HepG2 (cell line): ENCODE results near the gene CD86. TPM values are rescaled to one million over a fixed set of nuclear protein-coding genes. Genes with fewer than 3 reads are reported as not detected.

Source experiments
- ATAC-seq: fragments of 200-7000 bp; cut with Tn5 transposase; 3 replicates; pipeline ENCODE4 v1.9.1; 2020; ENCODE audit warnings: mild to moderate bottlenecking, moderate library complexity
- BruUV-seq: library from RNA; stranded (reverse); fragments of 400-500 nt; replicated peaks from 2 replicates; lab custom pipeline; 2021; lab: Mats Ljungman, UMichigan
- CTCF ChIA-PET: fragments of 300-600 bp; formaldehyde crosslinking; extraction: SDS; loops from one replicate; lab custom pipeline; 2021; ENCODE audit warnings: low total read pairs, inconsistent platforms, low intra/inter-chr PET ratio; lab: Yijun Ruan, JAX
- POLR2A ChIA-PET: fragments of 350-600 bp; sonication (Branson Sonifier 250); formaldehyde crosslinking; loops from one replicate; lab custom pipeline; 2020; ENCODE audit warnings: antibody characterized with exemption, inconsistent platforms; lab: Yijun Ruan, JAX
- DNase-seq: peaks from one replicate; pipeline ENCODE4 v3.0.0-alpha.2; 2015; ENCODE audit warnings: low spot score
- FAIRE-seq: peaks from 3 replicates; lab custom pipeline; 2011; peaks lifted over from hg19 to GRCh38; lab: Jason Lieb, UNC
- H2AFZ ChIP-seq: one replicate; pipeline ENCODE4 v1.6.1; 2011; ENCODE audit warnings: low read length, inconsistent platforms
- H3K27ac ChIP-seq: fragments of 300-600 bp; 3 replicates; pipeline ENCODE4 v1.8.0; 2011; ENCODE audit warnings: mixed run types, mild to moderate bottlenecking, mixed read lengths, low read length, inconsistent platforms; ENCODE audit not compliant: insufficient read depth; ENCODE audit errors: extremely low read length
- H3K27me3 ChIP-seq, 2 experiments: fragments of 200-600 bp in 1 of 2; 2 replicates in 1 of 2; 3 replicates in 1 of 2; pipeline versions ENCODE4 v1.6.0 to v1.8.0; 2011; ENCODE audit warnings: low read length in 2 of 2, mild to moderate bottlenecking in 2 of 2, moderate library complexity in 2 of 2, inconsistent platforms in 1 of 2; ENCODE audit not compliant: insufficient read depth in 2 of 2, control insufficient read depth in 1 of 2
- H3K36me3 ChIP-seq, 2 experiments: fragments of 200-600 bp in 1 of 2; replicated peaks in 1 of 2; 2 replicates in 1 of 2; 3 replicates in 1 of 2; pipeline versions ENCODE4 v1.5.1 to v1.8.0; 2011; ENCODE audit warnings: low read length in 2 of 2, inconsistent platforms in 1 of 2; ENCODE audit not compliant: insufficient read depth in 2 of 2, control insufficient read depth in 1 of 2
- H3K4me1 ChIP-seq: 2 replicates; pipeline ENCODE4 v1.5.1; 2012; ENCODE audit warnings: low read length, inconsistent platforms; ENCODE audit not compliant: insufficient read depth
- H3K4me2 ChIP-seq: 2 replicates; pipeline ENCODE4 v1.6.0; 2011; ENCODE audit warnings: low read depth, low read length, inconsistent platforms
- H3K4me3 ChIP-seq, 3 experiments: fragments of 200-600 bp in 1 of 3; sonication (generic), shearing (Covaris generic) in 1 of 3; replicated peaks in 1 of 3; 2 replicates each; pipeline ENCODE4 v1.5.1; 2011 to 2016; ENCODE audit warnings: low read length in 3 of 3, inconsistent platforms in 2 of 3, low read depth in 2 of 3, mild to moderate bottlenecking in 2 of 3, control low read depth in 1 of 3, mixed read lengths in 1 of 3; ENCODE audit not compliant: insufficient read depth in 1 of 3
- H3K79me2 ChIP-seq: one replicate; pipeline ENCODE4 v1.6.1; 2011; ENCODE audit warnings: low read length, inconsistent platforms; ENCODE audit not compliant: insufficient read depth
- H3K9ac ChIP-seq: 2 replicates; pipeline ENCODE4 v1.6.0; 2011; ENCODE audit warnings: mild to moderate bottlenecking, low read depth, low read length, inconsistent platforms; ENCODE audit not compliant: insufficient read depth
- H3K9me3 ChIP-seq: 2 replicates; pipeline ENCODE4 v1.5.1; 2012; ENCODE audit warnings: mild to moderate bottlenecking, low read length
- H4K20me1 ChIP-seq: 2 replicates; pipeline ENCODE4 v1.6.0; 2011; ENCODE audit warnings: inconsistent platforms, mild to moderate bottlenecking, low read length, moderate library complexity; ENCODE audit not compliant: insufficient read depth
- ADNP ChIP-seq: sonication (generic); formaldehyde crosslinking; IDR thresholded peaks from 2 replicates; pipeline ENCODE4 v1.4.0; 2020; ENCODE audit warnings: missing genetic modification reagents
- CEBPG ChIP-seq: IDR thresholded peaks from 2 replicates; pipeline ENCODE4 v1.6.1; 2016
- CENPX ChIP-seq: sonication (generic); formaldehyde crosslinking; IDR thresholded peaks from 2 replicates; pipeline ENCODE4 v1.9.0; 2021; ENCODE audit warnings: mild to moderate bottlenecking, missing genetic modification reagents, moderate library complexity
- HDAC6 ChIP-seq: fragments of 200-600 bp; sonication (generic); IDR thresholded peaks from 2 replicates; pipeline ENCODE4 v1.7.0; 2017; ENCODE audit warnings: mild to moderate bottlenecking, antibody characterized with exemption, low read length, low read depth
- MYC ChIP-seq: sonication (generic); formaldehyde crosslinking; IDR thresholded peaks from 2 replicates; pipeline ENCODE4 v1.9.0; 2021; ENCODE audit warnings: missing genetic modification reagents, borderline replicate concordance
- SMAD3 ChIP-seq: sonication (generic); formaldehyde crosslinking; IDR thresholded peaks from 2 replicates; pipeline ENCODE4 v1.4.0; 2020; ENCODE audit warnings: missing genetic modification reagents
- SOX5 ChIP-seq: IDR thresholded peaks from 2 replicates; pipeline ENCODE4 v1.6.1; 2016; ENCODE audit warnings: borderline replicate concordance
- SYNCRIP ChIP-seq: fragments of 200-400 bp; formaldehyde crosslinking; IDR thresholded peaks from 2 replicates; pipeline ENCODE4 v1.6.1; 2018; ENCODE audit warnings: mild to moderate bottlenecking, low read depth, low read length; ENCODE audit not compliant: insufficient read depth
- ZIK1 ChIP-seq: sonication (generic); formaldehyde crosslinking; IDR thresholded peaks from 2 replicates; pipeline ENCODE4 v1.5.0; 2020; ENCODE audit warnings: mild to moderate bottlenecking, low read depth, missing genetic modification reagents, borderline replicate concordance
- ZNF121 ChIP-seq: sonication (generic); formaldehyde crosslinking; IDR thresholded peaks from 2 replicates; pipeline ENCODE4 v1.5.0; 2020; ENCODE audit warnings: mild to moderate bottlenecking, missing genetic modification reagents
- ZNF160 ChIP-seq: sonication (generic); formaldehyde crosslinking; IDR thresholded peaks from 2 replicates; pipeline ENCODE4 v1.8.0; 2022; ENCODE audit warnings: mild to moderate bottlenecking, inconsistent platforms, missing genetic modification reagents
- ZNF468 ChIP-seq: sonication (generic); formaldehyde crosslinking; IDR thresholded peaks from 2 replicates; pipeline ENCODE4 v1.8.0; 2022; ENCODE audit warnings: mild to moderate bottlenecking, moderate library complexity, missing genetic modification reagents
- WGBS: methylation state at CpG from one replicate; pipeline ENCODE4 v1.1.6; 2017; ENCODE audit warnings: low lambda C conversion rate; 5-methylcytosine and 5-hydroxymethylcytosine counted together
- in situ Hi-C: cut with HindIII; loops from 2 replicates; pipeline ENCODE4 v1.10.0; 2017; ENCODE audit warnings: low pct_unique_long_range_greater_than_20kb; ENCODE audit not compliant: extremely low pct_ligation_motif_present
- intact Hi-C: fragments of 100-400 bp; cut with micrococcal nuclease; formaldehyde crosslinking; loops from one replicate; pipeline ENCODE4 v1.10.0; 2022; ENCODE audit not compliant: unreplicated experiment
- polyA plus RNA-seq, 8 experiments: library from polyadenylated mRNA; depleted of rRNA in 3 of 8; stranded (reverse) in 7 of 8; unstranded in 1 of 8; fragments of >200 nt; fragmentation: Illumina TruSeq in 4 of 8; extraction: Trizol in 4 of 8; gene quantifications; 2 replicates each; pipeline versions ENCODE4 v1.2.1 to v1.2.3, GENCODE V29; 2011 to 2016; ENCODE audit warnings: low read depth in 4 of 8, missing spikeins in 1 of 8, mixed read lengths in 1 of 8; ENCODE audit not compliant: insufficient read depth in 1 of 8
- total RNA-seq, 5 experiments: library from RNA; depleted of rRNA; stranded (reverse); fragments of >200 nt; fragmentation: Illumina TruSeq; extraction: Trizol; gene quantifications; 2 replicates each; pipeline ENCODE4 v1.2.3, GENCODE V29; 2016; ENCODE audit warnings: low read depth in 1 of 5
- TF ChIP-seq, protein P1 (sequence below): sonication (generic); formaldehyde crosslinking; IDR thresholded peaks from 2 replicates; pipeline ENCODE4 v1.5.0; 2020; ENCODE audit warnings: missing genetic modification reagents, mild to moderate bottlenecking, borderline replicate concordance
- TF ChIP-seq, protein P2 (sequence below): sonication (generic); formaldehyde crosslinking; IDR thresholded peaks from 2 replicates; pipeline ENCODE4 v1.4.0; 2020; ENCODE audit warnings: mild to moderate bottlenecking, missing genetic modification reagents
- TF ChIP-seq, protein P3 (sequence below): IDR thresholded peaks from 2 replicates; pipeline ENCODE4 v1.6.1; 2016; ENCODE audit warnings: mild to moderate bottlenecking, missing biosample characterization, missing genetic modification reagents
- TF ChIP-seq, protein P4 (sequence below): sonication (generic); formaldehyde crosslinking; IDR thresholded peaks from 2 replicates; pipeline ENCODE4 v1.5.1; 2020; ENCODE audit warnings: mild to moderate bottlenecking, missing genetic modification reagents, borderline replicate concordance
- TF ChIP-seq, protein P5 (sequence below): sonication (generic); formaldehyde crosslinking; IDR thresholded peaks from 2 replicates; pipeline ENCODE4 v1.8.1; 2023; ENCODE audit warnings: mild to moderate bottlenecking, missing genetic modification reagents, borderline replicate concordance
- TF ChIP-seq, protein P6 (sequence below): IDR thresholded peaks from 2 replicates; pipeline ENCODE4 v1.6.1; 2016; ENCODE audit warnings: missing biosample characterization, missing genetic modification reagents, low read depth

CD86 gene
- total and polyA plus RNA-seq, 2 of the 13 experiments (the other 11 are each of a cell fraction or from before 2014, with no cell fraction given): not detected

DNA sequence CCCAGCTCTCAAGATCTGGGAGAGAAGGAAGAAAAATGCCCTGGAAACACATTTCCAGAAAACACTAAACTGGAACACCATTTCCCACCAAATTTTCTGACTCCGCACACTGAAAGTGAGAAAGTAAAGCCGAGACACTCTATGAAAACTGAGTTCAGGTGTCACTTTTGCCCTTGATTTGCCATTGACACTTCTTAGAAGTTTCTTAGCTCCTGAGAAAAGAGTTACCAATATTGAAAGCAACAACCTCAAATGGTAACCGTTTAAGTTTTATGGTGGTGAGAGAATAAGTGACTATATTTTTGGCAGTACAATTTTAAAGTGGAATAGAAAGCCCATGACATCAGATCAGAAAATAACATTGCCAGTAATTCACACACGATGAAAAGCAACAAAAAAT lies 39.0 kb downstream of the CD86 start:
- no peaks in the 10 kb centered on the region for H3K4me1 ChIP-seq
- no peak for TF ChIP-seq ZIK1
- TF ChIP-seq, protein P1, sequence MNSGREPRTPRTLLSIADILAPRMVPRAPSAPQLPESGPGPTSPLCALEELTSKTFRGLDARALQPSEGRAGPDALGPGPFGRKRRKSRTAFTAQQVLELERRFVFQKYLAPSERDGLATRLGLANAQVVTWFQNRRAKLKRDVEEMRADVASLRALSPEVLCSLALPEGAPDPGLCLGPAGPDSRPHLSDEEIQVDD (CRISPR knock-in tag): no peak
- TF ChIP-seq ADNP: no peak
- TF ChIP-seq SOX5: no peak
- TF ChIP-seq CEBPG (CRISPR knock-in tag): no peak
- TF ChIP-seq, protein P2, sequence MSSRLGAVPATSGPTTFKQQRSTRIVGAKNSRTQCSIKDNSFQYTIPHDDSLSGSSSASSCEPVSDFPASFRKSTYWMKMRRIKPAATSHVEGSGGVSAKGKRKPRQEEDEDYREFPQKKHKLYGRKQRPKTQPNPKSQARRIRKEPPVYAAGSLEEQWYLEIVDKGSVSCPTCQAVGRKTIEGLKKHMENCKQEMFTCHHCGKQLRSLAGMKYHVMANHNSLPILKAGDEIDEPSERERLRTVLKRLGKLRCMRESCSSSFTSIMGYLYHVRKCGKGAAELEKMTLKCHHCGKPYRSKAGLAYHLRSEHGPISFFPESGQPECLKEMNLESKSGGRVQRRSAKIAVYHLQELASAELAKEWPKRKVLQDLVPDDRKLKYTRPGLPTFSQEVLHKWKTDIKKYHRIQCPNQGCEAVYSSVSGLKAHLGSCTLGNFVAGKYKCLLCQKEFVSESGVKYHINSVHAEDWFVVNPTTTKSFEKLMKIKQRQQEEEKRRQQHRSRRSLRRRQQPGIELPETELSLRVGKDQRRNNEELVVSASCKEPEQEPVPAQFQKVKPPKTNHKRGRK (CRISPR knock-in tag): no peak
- TF ChIP-seq CENPX: no peak
- no peak for TF ChIP-seq ZNF160
- TF ChIP-seq HDAC6: no peak
- no peak for TF ChIP-seq SYNCRIP
- TF ChIP-seq SMAD3 (CRISPR knock-in tag): no peak
- TF ChIP-seq, protein P3, sequence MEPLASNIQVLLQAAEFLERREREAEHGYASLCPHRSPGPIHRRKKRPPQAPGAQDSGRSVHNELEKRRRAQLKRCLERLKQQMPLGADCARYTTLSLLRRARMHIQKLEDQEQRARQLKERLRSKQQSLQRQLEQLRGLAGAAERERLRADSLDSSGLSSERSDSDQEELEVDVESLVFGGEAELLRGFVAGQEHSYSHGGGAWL (CRISPR knock-in tag): no peak
- TF ChIP-seq MYC (CRISPR knock-in tag): no peak
- TF ChIP-seq, protein P4, sequence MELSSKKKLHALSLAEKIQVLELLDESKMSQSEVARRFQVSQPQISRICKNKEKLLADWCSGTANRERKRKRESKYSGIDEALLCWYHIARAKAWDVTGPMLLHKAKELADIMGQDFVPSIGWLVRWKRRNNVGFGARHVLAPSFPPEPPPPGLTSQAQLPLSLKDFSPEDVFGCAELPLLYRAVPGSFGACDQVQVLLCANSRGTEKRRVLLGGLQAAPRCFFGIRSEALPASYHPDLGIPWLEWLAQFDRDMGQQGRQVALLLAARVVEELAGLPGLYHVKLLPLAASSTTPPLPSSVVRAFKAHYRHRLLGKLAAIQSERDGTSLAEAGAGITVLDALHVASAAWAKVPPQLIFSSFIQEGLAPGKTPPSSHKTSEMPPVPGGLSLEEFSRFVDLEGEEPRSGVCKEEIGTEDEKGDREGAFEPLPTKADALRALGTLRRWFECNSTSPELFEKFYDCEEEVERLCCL: no peak
- TF ChIP-seq ZNF121 (CRISPR knock-in tag): no peak
- TF ChIP-seq, protein P5, sequence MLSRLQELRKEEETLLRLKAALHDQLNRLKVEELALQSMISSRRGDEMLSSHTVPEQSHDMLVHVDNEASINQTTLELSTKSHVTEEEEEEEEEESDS (CRISPR knock-in tag): no peak
- no peak for TF ChIP-seq ZNF468 (CRISPR knock-in tag)
- TF ChIP-seq, protein P6, sequence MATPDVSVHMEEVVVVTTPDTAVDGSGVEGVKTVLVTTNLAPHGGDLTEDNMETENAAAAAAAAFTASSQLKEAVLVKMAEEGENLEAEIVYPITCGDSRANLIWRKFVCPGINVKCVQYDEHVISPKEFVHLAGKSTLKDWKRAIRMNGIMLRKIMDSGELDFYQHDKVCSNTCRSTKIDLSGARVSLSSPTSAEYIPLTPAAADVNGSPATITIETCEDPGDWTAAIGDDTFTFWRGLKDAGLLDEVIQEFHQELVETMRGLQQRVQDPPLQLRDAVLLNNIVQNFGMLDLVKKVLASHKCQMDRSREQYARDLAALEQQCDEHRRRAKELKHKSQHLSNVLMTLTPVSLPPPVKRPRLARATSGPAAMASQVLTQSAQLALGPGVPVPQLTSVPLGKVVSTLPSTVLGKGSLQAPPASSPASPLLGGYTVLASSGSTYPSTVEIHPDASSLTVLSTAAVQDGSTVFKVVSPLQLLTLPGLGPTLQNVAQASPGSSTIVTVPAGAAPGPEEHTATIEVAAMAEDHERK (CRISPR knock-in tag): no peak
- TF ChIP-seq, all 625 proteins: peak for 0
- no peak overlapping the region for H3K9ac ChIP-seq
- no peak overlapping the region for H2AFZ ChIP-seq
- ATAC-seq: no peak
- H3K9me3 ChIP-seq: no peaks in the 10 kb centered on the region
- no peak for DNase-seq
- ChIA-PET CTCF (no interaction called here), POLR2A (no interaction called here)
- FAIRE-seq: no peak
- no TSS peak for BruUV-seq
- no peaks in the 10 kb centered on the region for H3K36me3 ChIP-seq
- H4K20me1 ChIP-seq: no peaks in the 10 kb centered on the region
- WGBS: 23% methylated on average over 4 of the region's 4 CpGs
- no peak overlapping the region for H3K4me2 ChIP-seq
- H3K27me3 ChIP-seq: peaks cover 3 to 5% of the 10 kb centered on the region in 2 experiments; a peak in 3 of 5 replicates
- H3K4me3 ChIP-seq: no peak overlapping the region
- in situ Hi-C loops (no loop called here), intact Hi-C loops (no loop called here)
- H3K79me2 ChIP-seq: no peaks in the 10 kb centered on the region
- no peak overlapping the region for H3K27ac ChIP-seq
